Activated B cell treated with CpG ODN at 0.5 μM for 24 hours (primary cell): ENCODE data around the gene ZNF383. TPM values are rescaled to one million over a fixed set of nuclear protein-coding genes. Genes with fewer than 3 reads are reported as not detected.
"Not testable (repeated sequence)": the region's sequence is repeated elsewhere in the genome, so short reads cannot be mapped to it uniquely, and the experiment has no call there.

Experiments used
- ATAC-seq: fragments of 200-7000 bp; cut with Tn5 transposase; one replicate; pipeline ENCODE4 v1.10.0; 2021; ENCODE audit warnings: low read depth, mild to moderate bottlenecking, moderate library complexity
- CTCF ChIA-PET: fragments of 350-600 bp; sonication (Branson Sonifier 250); formaldehyde crosslinking; loops from one replicate; lab custom pipeline; 2021; ENCODE audit warnings: antibody characterized with exemption; lab: Charles Lee
- POLR2A ChIA-PET: fragments of 350-600 bp; sonication (Branson Sonifier 250); formaldehyde crosslinking; loops from one replicate; lab custom pipeline; 2021; ENCODE audit warnings: antibody characterized with exemption; lab: Charles Lee
- DNase-seq: peaks from one replicate; pipeline ENCODE4 v3.0.0; 2022
- H3K27ac Mint-ChIP-seq: one replicate; pipeline ENCODE4 v1.8.0; 2020; ENCODE audit warnings: mixed read lengths
- H3K27me3 Mint-ChIP-seq: one replicate; pipeline ENCODE4 v1.8.0; 2021; ENCODE audit warnings: mixed read lengths
- H3K36me3 Mint-ChIP-seq: one replicate; pipeline ENCODE4 v1.8.0; 2021; ENCODE audit warnings: low read depth, mixed read lengths
- H3K4me1 Mint-ChIP-seq: one replicate; pipeline ENCODE4 v1.8.0; 2021; ENCODE audit warnings: mixed read lengths
- H3K4me3 Mint-ChIP-seq: one replicate; pipeline ENCODE4 v1.8.0; 2020; ENCODE audit warnings: mild to moderate bottlenecking, mixed read lengths
- H3K9me3 Mint-ChIP-seq: one replicate; pipeline ENCODE4 v1.8.0; 2020; ENCODE audit warnings: mixed read lengths
- intact Hi-C: fragments of 100-400 bp; cut with micrococcal nuclease; formaldehyde crosslinking; loops from one replicate; pipeline ENCODE4 v1.15.1; 2024
- total RNA-seq: library from RNA; stranded (reverse); gene quantifications from 2 replicates; pipeline ENCODE4 v1.2.3, GENCODE V29; 2022

The ZNF383 gene
- total RNA-seq, 1 donor from 2014 or later = 25.5 TPM

GRCh38 chr19:37292998-37293939 lies 75.3 kb downstream of the ZNF383 start:
- ATAC-seq, H3K36me3 Mint-ChIP-seq, H3K27me3 Mint-ChIP-seq, H3K27ac Mint-ChIP-seq, CTCF ChIA-PET, H3K9me3 Mint-ChIP-seq, POLR2A ChIA-PET, intact Hi-C loops, H3K4me1 Mint-ChIP-seq, H3K4me3 Mint-ChIP-seq: not testable (repeated sequence)
- DNase-seq = peak; percentile 60

- H3K9me3 Mint-ChIP-seq, intact Hi-C loops, CTCF ChIA-PET, H3K27ac Mint-ChIP-seq, H3K4me1 Mint-ChIP-seq, POLR2A ChIA-PET, H3K27me3 Mint-ChIP-seq, DNase-seq, H3K36me3 Mint-ChIP-seq, ATAC-seq, H3K4me3 Mint-ChIP-seq: not testable (repeated sequence)
These were observed 76.2 kb downstream of the ZNF383 start for GRCh38 chr19:37294246-37294645.

Other genes starting within 250 kb of the ZNF383 start
- 11.6 and 11.9 TPM in 2 replicates for gene ZNF420, start 139.8 kb upstream of the ZNF383 start, total RNA-seq
- 14.4 and 17.0 TPM in 2 replicates for gene ZNF585A, start 45.5 kb upstream of the ZNF383 start, total RNA-seq
- 17.5 and 18.9 TPM in 2 replicates for gene ZNF585B, start 7.7 kb upstream of the ZNF383 start, total RNA-seq
- gene ZNF527, start 152.9 kb downstream of the ZNF383 start, total RNA-seq = 6.3 and 8.1 TPM in 2 replicates
- gene ZNF569, start 249.2 kb downstream of the ZNF383 start, total RNA-seq = 6.1 and 6.8 TPM in 2 replicates